ENCODE results near the gene TASOR2.

TASOR2 gene

GRCh38 chr10:5670662-5671375 is 13.8 kb upstream of the TASOR2 start:
- TF ChIP-seq CTCF (IDR thresholded peaks at IDR 0.05; ENCODE audit: control insufficient read depth, extremely low read depth, insufficient read depth) = no peak
- no peak for DNase-seq (ENCODE audit: low read depth)
- H3K4me3 ChIP-seq (ENCODE audit: low read depth, low read length) = no peak overlapping the region

GRCh38 chr10:5678397-5679036 is 6.1 kb upstream of the TASOR2 start:
- H3K4me3 ChIP-seq (ENCODE audit: low read depth, low read length) = no peak overlapping the region
- TF ChIP-seq CTCF (IDR thresholded peaks at IDR 0.05; ENCODE audit: control insufficient read depth, extremely low read depth, insufficient read depth) = no peak
- DNase-seq (ENCODE audit: low read depth) = no peak

GRCh38 chr10:5679037-5679435 is 5.6 kb upstream of the TASOR2 start:
- TF ChIP-seq CTCF (IDR thresholded peaks at IDR 0.05; ENCODE audit: control insufficient read depth, extremely low read depth, insufficient read depth) = no peak
- no peak for DNase-seq (ENCODE audit: low read depth)

GRCh38 chr10:5679606-5680005 is 5.0 kb upstream of the TASOR2 start:
- H3K4me3 ChIP-seq (ENCODE audit: low read depth, low read length) = no peak overlapping the region
- no peak for TF ChIP-seq CTCF (IDR thresholded peaks at IDR 0.05; ENCODE audit: control insufficient read depth, extremely low read depth, insufficient read depth)
- no peak for DNase-seq (ENCODE audit: low read depth)

More at GRCh38 chr10:5679037-5679435, 5.6 kb upstream of the TASOR2 start:
- H3K4me3 ChIP-seq (ENCODE audit: low read depth, low read length) = no peak overlapping the region

- H3K4me3 ChIP-seq (ENCODE audit: low read depth, low read length) = no peak overlapping the region
- DNase-seq (ENCODE audit: low read depth) = no peak
- TF ChIP-seq CTCF (IDR thresholded peaks at IDR 0.05; ENCODE audit: control insufficient read depth, extremely low read depth, insufficient read depth) = no peak
Measured at GRCh38 chr10:5681930-5682329, 2.7 kb upstream of the TASOR2 start.

GRCh38 chr10:5683065-5683464 is 1.6 kb upstream of the TASOR2 start:
- no peak for DNase-seq (ENCODE audit: low read depth)
- no peak overlapping the region for H3K4me3 ChIP-seq (ENCODE audit: low read depth, low read length)
- TF ChIP-seq CTCF (IDR thresholded peaks at IDR 0.05; ENCODE audit: control insufficient read depth, extremely low read depth, insufficient read depth) = no peak

Measured in LNCaP clone FGC (cell line).